Lung microvascular endothelial cell (primary cell): ENCODE data around the gene DGKI. TPM values are rescaled to one million over a fixed set of nuclear protein-coding genes. Genes with fewer than 3 reads are reported as not detected.
A peak's percentile ranks its signal among the peaks of the same experiment; 100 is the strongest.

Experiments
- DNase-seq, 2 donors: peaks; one replicate each; pipeline versions ENCODE4 v3.0.0 to v3.0.0-alpha.2; 2010; ENCODE audit warnings: low read depth in 2 of 2
- total RNA-seq: library from RNA; depleted of rRNA; stranded (reverse); fragments of >200 nt; gene quantifications from 2 replicates; pipeline ENCODE4 v1.2.1, GENCODE V29; 2014

The DGKI gene
- total RNA-seq, 1 donor from 2014 or later, result 2.6 TPM

DNA sequence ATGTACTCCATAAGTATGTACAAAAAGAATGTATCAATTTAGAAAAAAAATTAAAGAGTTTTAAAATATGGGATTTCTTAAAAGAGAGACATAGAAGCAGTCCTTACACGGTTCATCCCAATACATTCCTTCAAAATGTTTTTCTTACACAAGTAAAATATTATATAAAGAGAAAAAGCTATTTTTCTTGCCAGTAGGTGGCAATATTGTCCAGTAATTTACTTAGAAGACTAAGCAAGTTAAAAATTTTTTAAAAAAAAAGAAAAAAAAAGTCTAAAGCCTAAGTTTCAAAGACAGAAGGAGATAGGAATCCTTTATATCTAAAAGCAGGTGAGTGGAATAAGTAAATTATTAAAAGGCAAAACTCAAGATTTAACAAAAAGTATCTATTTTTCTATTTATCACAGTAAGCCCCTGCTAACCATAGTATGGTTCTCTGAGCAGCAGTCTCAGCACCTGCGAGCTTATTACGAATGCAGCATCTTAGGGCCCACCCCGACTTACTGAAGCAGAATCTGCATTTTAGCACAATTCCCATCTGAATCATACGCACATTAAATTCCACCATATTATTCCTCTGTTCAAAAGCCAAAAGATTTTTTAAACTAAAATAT is 240.6 kb downstream of the DGKI start:
- DNase-seq, result peak; percentile 60 to 74

DNA sequence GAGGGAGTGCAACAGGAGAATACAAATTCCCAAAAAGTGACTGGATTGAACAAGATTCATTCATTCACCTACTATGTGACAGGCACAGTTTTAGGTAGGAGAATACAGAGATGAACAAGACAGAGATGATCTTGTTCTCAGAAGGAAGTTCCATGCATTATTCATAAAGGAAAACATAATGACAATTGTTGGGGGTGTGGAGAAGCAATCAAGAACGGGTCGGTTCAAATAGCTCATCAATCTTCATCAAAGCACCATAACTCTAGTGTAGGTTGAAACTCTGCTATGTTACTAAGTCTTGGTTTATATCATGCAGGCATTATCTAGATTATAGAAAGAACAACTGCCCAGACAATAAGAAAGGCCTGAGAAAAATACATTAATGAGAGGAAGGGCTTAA is 243.7 kb downstream of the DGKI start:
- DNase-seq, result no peak

DNA sequence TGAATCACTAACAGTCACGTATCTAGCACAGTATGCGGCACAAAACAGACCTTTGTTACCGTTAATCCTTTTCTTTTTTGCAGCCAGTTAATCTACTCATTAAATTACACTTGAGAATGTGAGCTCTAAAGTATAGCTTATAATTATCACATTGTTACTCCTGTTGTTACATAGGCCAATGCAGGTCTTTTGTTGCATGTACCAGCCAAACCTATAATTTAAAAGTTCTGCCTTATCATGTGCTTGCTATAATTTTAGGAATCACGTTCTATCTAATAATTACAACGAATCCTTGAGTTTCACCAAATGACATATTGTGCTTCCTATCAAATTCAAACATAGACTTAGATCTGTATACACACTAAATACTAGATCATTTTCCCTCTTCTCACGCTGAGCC is 245.1 kb downstream of the DGKI start:
- DNase-seq, result no peak

DNA sequence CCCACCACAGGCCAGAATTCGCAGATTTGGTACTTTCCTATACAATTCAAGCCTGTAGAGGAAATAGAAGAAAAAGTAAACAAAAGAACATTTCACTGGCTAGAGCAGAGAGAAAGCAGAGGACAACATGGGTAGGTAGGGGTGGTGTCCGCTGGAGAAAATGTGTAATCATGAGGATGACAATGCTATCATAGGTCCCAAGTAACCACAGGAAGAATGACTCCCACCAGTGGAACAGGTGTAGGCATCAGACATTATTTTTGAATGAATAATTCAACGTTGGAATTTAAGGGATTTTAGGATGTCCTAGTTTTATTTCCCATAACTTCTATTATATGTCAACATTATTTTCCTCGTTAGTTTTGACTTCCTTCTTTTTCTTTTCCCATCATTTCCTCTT is 248.9 kb downstream of the DGKI start:
- no peak for DNase-seq

DNA sequence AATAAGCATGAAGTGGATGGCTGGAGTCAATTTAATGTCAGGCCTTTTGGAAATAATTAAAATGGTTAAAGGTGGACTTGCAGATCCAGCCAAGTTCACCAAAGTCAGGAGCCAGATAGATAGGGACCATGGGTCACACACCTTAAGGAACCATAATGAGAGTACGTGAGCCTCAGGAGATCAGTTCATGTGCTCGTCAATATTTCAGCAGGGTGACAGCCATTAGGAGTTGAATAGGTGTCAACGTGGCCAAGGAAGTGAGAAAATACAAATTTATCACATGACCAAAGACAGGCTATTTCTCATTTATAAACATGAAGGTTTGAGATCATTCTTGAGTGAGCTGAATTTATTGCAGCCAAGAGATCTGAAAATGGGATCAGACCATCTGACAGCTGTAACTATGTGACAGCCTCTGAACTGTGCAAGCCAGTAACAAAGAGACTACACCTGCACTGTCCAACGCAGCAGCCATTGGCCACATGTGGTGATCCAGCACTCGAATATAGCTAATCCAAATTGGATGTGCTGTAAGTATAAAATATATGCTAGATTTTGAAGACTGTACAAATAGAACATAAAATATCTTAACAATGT is 253.6 kb downstream of the DGKI start:
- no peak for DNase-seq

DNA sequence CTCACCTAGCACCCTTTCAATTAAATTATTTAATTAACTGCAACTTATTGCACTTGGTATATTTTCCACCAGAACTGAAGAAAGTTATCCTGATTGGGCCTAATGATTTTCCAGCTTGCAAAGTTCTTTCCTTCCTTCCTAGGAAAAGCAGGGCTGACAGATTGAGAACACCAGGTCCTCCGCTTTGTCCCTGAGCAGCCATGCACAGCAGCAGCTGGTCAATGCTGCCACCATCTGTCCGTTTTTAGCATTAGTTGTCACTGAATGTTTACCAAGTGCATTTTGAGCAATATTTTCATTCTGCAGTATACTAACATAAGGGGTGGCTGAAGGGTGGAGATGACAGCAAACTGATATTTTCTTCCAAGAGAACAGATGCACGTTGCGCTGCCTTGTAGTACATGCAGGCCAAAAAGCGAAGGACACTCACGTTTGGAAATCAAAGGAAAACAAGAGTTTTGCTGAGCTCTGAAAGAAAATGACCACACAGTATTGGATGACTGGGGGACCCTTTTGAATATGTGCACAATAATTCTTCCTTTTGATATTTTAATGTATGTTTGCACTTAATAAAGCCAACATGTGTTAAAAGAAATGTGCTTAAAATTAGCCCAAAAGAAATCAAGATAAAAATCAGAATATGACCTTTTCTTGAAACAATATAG is 254.4 kb downstream of the DGKI start:
- DNase-seq, result peak; percentile 81 to 83

DNA sequence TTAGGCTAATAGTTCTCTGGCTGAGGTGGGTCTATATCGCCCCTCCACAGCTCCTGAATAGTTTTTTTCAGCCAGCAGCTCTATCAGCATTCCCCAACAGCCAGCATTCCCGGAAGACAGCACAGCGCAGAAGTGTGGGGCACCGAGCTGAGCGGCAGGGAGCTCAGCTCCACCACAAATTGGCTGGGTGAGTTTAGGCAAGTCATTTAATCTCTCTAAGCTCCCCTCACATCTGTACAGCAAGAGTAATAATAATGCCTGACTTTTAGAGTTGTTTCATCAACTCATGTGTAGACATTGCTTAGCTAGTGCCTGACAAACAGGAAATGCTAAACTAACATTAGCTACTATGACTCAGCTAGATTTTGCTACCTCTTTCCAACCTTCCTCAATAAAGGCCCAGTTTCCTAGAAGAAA is 255.3 kb downstream of the DGKI start:
- peak; percentile 45 to 71 for DNase-seq

DNA sequence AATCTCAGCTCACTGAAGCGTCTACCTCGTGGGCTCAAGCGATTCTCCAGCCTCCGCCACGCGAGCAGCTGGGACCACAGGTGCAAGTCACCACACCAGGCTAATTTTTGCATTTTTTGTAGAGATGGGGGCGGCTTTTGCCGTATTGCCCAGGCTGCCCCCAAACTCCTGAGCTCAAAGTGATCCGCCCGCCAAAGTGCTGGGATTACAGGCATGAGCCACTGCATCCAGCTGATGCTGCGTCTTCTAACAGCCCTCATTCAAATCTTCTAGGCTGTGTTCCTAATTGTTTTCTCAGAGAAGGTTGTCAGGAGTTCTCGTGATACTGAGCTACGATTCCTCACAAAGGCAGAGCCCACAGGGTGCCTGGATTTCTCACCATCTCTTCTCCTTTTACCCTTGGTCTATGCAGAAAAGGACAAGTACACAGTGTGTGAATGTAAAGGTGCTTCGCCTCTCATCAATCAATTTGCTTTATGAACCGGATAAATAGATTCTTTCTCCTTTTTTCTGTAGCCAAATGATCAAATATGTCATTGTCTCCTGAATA is 255.9 kb downstream of the DGKI start:
- no peak for DNase-seq

DNA sequence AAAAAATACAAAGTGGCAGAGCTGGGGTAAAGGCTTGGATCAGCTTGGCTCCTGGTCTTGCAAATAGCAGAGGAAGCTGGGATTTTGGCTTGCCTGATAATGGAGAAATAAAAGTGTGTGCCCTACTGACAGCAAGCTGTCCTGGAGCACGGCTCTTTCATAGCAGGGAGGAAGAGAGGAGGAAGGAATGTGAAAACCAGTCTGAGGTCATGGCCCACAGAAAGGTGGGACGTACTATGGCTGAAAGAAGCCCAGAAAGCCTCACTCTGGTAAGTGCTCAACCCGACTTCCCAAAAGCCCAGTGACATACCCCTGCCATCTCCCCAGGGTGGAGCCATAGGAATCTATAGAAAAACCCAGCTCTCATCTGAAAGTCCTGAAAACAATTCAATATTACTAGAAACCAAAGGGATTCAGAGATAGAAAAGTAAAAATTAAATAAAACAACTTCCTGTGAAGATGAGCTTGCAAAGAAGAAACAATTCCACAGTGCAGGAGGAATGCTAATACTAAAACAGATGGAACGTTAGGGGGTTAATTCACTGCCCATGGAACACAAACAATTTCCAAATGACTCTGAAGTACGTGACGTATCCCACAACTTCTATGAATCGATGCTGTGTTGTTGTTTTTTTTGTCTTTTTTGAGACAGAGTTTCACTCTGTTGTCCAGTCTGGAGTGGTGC is 256.6 kb downstream of the DGKI start:
- DNase-seq, result peak in 1 of 2 donors; percentile 5

DNA sequence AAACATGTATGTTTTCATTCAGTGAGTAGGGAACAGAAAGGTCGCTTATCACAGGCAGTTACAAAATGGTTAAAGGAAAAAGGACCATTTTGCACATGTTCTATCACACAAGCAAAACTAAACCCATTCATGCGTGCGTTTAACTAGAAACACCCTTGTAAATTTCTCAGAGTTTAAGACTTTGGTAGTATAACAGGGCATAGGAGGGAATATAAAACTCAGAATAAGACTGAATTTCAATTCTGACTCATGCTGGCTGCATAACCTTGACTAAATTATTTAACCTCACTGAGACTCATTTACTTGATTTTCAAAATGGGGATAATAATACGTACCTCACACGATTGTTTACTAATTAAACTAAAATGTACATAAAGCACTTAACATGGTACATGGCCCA is 259.4 kb downstream of the DGKI start:
- DNase-seq, result no peak

DNA sequence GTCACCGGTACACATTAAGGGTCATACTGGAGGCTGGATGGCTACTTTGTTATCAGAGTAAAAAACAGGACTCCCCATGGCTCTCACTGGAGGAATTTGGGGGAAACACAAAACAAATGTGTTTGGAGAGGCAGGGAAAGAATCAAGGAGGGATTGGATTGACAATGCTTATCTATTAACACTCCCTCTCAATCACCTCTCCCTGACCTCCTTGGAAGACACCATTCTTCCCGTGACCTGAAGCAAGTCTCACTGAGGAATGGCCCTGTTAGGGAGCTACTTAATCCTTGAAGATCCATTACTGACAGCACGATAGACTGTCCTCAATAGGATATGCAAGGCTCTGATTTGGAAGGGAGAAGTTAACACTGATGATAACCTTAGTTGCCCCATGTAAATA is 261.2 kb downstream of the DGKI start:
- no peak for DNase-seq

DNA sequence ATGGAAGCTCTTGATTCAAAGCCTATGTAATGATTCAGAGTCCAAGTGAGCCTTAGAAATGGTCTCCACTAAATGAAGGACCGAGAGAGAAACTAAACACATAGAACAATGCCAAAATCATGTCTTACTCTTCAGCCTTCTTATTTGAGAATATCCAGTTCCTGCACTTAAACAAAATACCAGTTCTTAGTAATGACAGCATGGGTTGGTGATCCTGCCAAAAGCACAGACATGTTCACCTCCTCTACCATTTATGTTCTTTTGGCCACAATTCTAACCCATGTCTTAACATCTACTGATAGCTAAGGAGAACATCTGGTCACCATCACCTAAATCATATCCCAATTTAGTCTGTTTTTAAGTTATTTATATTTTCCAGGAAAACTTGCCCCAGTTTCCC is 263.6 kb downstream of the DGKI start:
- no peak for DNase-seq

DNA sequence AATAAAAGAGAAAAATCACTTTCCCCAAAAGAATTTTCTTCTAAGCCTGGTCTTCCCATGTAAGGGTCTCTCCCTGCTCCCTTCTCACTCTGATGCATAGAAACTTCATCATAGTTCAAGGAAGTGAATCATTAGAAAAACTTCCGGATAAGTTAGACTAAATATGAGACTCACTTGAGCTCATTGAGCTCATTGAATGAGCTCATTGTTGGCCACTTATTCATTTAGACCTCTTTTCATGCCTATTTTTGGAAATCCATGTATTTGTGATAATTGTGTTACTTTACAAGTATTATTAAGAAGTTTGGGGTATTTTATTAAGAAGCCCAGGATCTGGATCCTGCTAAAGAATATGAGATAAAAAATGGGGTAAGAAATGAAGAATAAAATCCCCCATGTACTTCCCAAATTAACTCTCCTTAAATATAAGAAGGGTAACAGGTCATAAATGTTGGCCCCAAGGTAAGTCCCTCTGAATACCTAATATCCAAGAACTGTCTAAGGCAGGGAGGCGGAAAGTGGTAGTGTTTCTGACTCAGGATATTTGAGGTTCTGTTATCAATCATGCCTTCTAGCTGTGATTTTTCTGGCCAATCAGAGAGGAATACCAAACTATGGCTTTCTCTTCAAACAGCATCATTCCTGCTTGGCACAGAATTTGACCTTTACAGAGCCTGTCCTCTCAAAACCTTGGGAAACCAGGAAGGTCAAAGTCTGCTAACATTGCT is 266.7 kb downstream of the DGKI start:
- peak; percentile 62 to 93 for DNase-seq

DNA sequence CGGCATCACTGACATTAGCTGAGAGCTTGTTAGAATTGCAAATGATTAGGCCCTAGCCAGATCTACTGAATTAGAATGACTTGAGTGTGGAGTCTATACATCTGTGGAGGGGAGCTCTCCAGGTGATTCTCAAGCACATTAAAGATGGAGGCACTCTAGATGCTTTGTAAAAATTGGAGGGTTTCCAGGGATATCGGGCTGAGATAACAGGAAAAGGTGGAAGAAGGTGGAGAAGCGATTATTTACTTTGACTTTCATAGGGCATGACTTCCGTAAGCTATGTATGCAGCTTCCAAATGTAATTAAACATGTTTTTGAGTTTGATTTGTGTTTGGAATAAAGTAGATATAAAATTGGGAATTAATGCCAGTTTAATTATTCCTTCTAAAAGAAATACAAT is 268.2 kb downstream of the DGKI start:
- peak; percentile 2 to 60 for DNase-seq

DNA sequence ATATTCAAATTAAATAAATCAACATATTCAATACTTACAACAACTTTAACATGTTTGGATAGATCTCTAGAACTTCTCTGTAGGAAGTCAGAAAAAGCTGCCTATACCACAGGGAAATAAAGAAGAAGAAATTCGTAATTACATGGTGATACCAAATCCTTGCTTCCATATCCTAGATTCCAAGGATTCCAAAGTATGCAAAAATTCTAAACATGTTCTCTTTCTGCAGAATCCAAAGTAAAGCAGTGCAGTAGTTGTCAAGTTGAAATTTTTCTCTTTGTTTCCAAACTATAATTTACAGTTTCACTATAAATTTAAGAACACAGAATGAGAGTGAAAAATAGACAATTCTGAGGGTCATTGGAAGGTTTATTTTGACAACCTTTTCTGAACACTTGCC is 269.6 kb downstream of the DGKI start:
- no peak for DNase-seq

DNA sequence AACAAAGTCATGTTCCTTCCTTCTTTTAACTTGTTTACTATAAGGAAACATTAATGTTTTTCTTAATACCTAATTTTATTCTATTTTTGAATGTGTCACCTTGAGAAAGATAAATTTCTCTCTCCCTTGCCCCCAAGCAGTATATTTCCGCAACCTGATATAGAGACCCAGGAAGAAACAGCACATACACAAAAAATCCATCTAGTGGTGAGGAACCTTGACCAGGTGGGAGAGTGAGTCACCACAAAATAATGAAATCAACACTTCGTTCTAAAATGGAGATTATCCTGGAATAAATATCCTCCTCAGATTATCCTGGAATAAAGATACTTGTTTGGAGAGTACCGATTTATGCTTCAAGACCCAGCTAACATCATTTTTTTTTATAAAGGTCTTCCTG is 270.3 kb downstream of the DGKI start:
- DNase-seq, result no peak

DNA sequence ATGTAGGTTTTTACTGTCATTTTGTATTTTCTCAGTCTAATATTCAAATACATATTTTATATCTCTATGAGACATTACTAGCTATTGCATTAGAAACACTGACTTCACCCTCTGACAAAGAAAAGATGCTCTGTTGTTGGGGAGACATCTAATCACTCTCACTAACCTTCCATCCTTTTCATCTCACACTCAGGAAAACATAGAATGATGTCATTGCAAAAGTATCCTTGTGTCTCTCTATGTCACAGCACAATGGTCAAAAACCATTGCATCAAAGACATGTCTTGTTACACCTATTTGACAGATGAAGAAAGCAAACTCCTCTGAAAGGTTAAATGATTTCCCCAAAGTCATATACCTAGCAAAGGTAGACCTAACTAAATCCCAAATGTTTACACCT is 272.0 kb downstream of the DGKI start:
- DNase-seq, result no peak

DNA sequence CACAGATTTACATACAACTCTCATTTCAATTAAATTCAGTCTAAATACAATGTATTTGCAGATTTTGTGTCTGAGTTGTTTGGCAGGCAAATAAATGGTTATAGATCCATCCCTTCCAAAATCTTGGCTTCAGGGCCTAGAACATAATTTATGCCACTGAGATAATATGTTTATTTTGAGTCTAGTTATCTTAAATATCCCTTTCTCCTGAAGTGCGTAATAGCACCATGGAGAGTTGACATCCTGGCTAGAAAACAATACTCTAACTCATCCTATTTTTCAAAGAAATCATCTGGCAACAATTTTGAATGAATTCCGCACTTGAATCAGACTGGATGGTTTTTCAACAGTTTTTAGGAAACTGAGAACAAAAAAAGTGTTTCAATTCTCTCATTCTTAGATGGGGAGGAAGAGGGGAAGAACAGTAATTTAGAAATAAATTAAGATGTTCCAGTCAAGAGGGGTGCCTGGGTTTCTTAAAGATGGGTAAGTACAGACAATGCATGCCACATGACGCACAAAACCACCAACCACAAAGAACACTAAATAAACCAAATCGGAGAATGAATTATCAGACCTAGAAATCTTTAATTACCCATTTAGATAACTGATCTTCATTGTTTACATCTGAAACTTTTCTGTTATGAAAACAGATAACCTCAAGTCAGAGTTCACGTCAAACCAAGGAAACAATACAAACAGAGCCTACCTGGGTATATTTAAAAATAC is 274.6 kb downstream of the DGKI start:
- DNase-seq, result no peak

DNA sequence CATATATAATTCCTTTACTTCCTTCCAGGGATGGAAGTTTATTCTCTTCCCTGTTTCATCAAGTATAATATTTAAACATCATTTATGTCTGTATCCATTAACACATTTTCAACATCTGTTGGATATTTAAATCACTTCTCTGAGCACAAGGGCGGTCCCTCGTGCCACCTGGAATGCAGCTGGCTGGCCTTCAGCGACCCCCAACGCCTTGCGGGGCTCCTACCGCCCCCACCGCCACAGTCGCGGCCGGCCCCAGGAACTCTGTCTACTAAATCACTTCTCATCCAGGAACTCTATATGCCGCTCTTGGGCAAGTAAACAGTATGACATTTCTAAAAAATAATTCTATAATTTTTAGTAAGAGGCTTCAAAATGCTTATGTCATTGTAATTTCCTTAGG is 282.1 kb downstream of the DGKI start:
- DNase-seq, result no peak

DNA sequence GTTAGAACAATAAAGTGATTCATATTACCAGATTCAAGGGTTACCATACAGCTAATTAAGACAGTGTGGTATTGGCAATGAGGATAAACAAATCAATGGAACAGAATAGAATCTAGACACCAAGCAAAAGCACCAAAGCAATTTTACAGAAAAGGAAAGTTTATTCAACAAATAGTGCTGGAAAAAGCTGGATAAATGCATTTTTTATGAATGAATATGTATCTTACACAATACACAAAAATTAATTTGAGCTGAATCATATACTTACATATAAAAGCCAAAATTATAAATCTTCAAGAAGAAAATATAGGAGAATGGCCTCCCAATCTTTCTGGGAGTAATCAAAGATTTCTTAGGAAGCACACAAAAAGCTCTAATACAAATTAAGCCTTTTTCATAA is 282.8 kb downstream of the DGKI start:
- no peak for DNase-seq

DNA sequence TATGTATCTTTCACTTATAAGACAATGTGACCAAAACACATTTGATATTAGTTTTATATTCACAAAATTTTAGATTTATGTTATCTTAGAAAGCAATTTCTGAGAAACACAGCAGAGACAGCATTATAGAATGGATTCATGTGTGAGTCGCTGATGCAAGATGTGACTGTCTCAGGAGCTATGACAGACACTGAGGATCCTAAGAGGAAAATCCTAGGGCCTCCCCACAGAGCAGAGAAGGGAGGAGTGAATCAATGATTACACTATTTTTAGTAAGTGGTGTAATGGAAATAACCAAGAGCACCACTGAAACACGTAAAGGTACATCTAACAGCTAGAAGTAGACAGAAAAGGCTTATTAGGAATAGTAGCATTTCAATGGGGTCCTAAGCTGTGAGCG is 299.3 kb downstream of the DGKI start:
- no peak for DNase-seq
